Common myeloid progenitor, CD34-positive (primary cell): ENCODE results near the gene TMEM198.

ENCODE experiments used
- CTCF ChIA-PET: fragments of 350-600 bp; sonication (Branson Sonifier 250); formaldehyde crosslinking; loops from one replicate; lab custom pipeline; 2021; ENCODE audit warnings: antibody characterized with exemption; lab: Charles Lee
- POLR2A ChIA-PET: fragments of 350-600 bp; sonication (Branson Sonifier 250); formaldehyde crosslinking; loops from one replicate; lab custom pipeline; 2021; ENCODE audit warnings: antibody characterized with exemption; lab: Charles Lee
- DNase-seq, 3 donors: peaks; one replicate each; pipeline versions ENCODE4 v3.0.0 to v3.0.0-alpha.2; 2013
- H3K27ac ChIP-seq, 2 experiments: 1 replicate in 1 of 2; 2 replicates in 1 of 2; pipeline ENCODE4 v1.7.0; 2013; ENCODE audit warnings: inconsistent platforms in 2 of 2, low read length in 2 of 2, mild to moderate bottlenecking in 2 of 2, low read depth in 1 of 2, moderate library complexity in 1 of 2; ENCODE audit not compliant: severe bottlenecking in 2 of 2, insufficient read depth in 1 of 2, poor library complexity in 1 of 2
- H3K27me3 ChIP-seq, 5 experiments: replicated peaks in 2 of 5; 1 replicate in 3 of 5; 2 replicates in 2 of 5; pipeline versions ENCODE4 v1.6.1 to v1.7.0; 2013; ENCODE audit warnings: low read length in 4 of 5, mild to moderate bottlenecking in 2 of 5, moderate library complexity in 2 of 5, inconsistent platforms in 1 of 5; ENCODE audit not compliant: insufficient read depth in 5 of 5, control insufficient read depth in 4 of 5
- H3K36me3 ChIP-seq, 4 experiments: 1 replicate in 2 of 4; 2 replicates in 2 of 4; pipeline versions ENCODE4 v1.6.1 to v1.7.0; 2013; ENCODE audit warnings: low read length in 3 of 4, control low read depth in 1 of 4, mild to moderate bottlenecking in 1 of 4; ENCODE audit not compliant: control insufficient read depth in 4 of 4, insufficient read depth in 4 of 4
- H3K4me1 ChIP-seq, 4 experiments: 1 replicate in 3 of 4; 2 replicates in 1 of 4; pipeline versions ENCODE4 v1.6.1 to v1.7.1; 2013; ENCODE audit warnings: low read length in 3 of 4, mild to moderate bottlenecking in 3 of 4, control low read depth in 1 of 4, inconsistent platforms in 1 of 4, moderate library complexity in 1 of 4; ENCODE audit not compliant: control insufficient read depth in 4 of 4, insufficient read depth in 4 of 4; ENCODE audit errors: control extremely low read depth in 1 of 4
- H3K4me3 ChIP-seq, 7 experiments: 1 replicate in 4 of 7; 2 replicates in 3 of 7; pipeline versions ENCODE4 v1.5.1 to v1.7.0; 2013; ENCODE audit warnings: mild to moderate bottlenecking in 7 of 7, low read length in 6 of 7, moderate library complexity in 6 of 7, inconsistent platforms in 2 of 7, low read depth in 2 of 7, control low read depth in 1 of 7; ENCODE audit not compliant: insufficient read depth in 4 of 7, control insufficient read depth in 1 of 7; ENCODE audit errors: extremely low read depth in 1 of 7
- H3K9me3 ChIP-seq, 5 experiments: 1 replicate in 4 of 5; 2 replicates in 1 of 5; pipeline versions ENCODE4 v1.6.1 to v1.7.1; 2013; ENCODE audit warnings: low read length in 4 of 5, mild to moderate bottlenecking in 2 of 5, inconsistent platforms in 1 of 5, low read depth in 1 of 5, moderate library complexity in 1 of 5; ENCODE audit not compliant: control insufficient read depth in 4 of 5, insufficient read depth in 2 of 5; ENCODE audit errors: control extremely low read depth in 1 of 5
- WGBS: methylation state at CpG from one replicate; pipeline ENCODE4 v1.1.5; 2013; ENCODE audit not compliant: insufficient coverage; 5-methylcytosine and 5-hydroxymethylcytosine counted together

The TMEM198 gene

GRCh38 chr2:219513787-219514186 is 30.0 kb upstream of the TMEM198 start:
- peak overlapping the region in 4 of 7 experiments; percentile 15 to 42 (median 34) for H3K4me3 ChIP-seq
- H3K27ac ChIP-seq = no peak overlapping the region
- no peaks in the 10 kb centered on the region for H3K36me3 ChIP-seq
- H3K27me3 ChIP-seq = peaks cover 0 to 86% (median 30%) of the 10 kb centered on the region in 5 experiments
- CTCF ChIA-PET = interaction anchor here (2.6 to 60.5 kb wide), 3 partner anchors 11 to 111 kb away, joined by 7 to 1724 read pairs (median 1724); partner anchors contain the start of genes ASIC4, CHPF, GMPPA and TMEM198
- H3K4me1 ChIP-seq = peaks cover 0 to 57% (median 46%) of the 10 kb centered on the region in 4 experiments
- no peaks in the 10 kb centered on the region for H3K9me3 ChIP-seq
- 0% methylated on average over 3 of the region's 4 CpGs for WGBS
- peak in 2 of 3 donors; percentile 28 to 40 for DNase-seq
- POLR2A ChIA-PET = no interaction called here

- Histone ChIP-seq H3K27ac (no peak within 1 kb of the TSS), H3K9me3 (no peaks in the 10 kb centered on the region), H3K36me3 (no peaks in the 10 kb centered on the region), H3K27me3 (peaks cover 0 to 88% (median 30%) of the 10 kb centered on the region in 5 experiments), H3K4me3 (peak within 1 kb of the TSS in 5 of 7 experiments; percentile 5 to 46 (median 36)), H3K4me1 (peaks cover 0 to 53% (median 41%) of the 10 kb centered on the region in 4 experiments)
- WGBS = 8% methylated on average over 16 of the region's 31 CpGs
- DNase-seq = peak; percentile 81 to 96 (median 90)
- POLR2A ChIA-PET = interaction anchor here (0.5 kb wide), 1 partner anchor 9 kb away, joined by 4 read pairs; no protein-coding TSS in a partner anchor
- CTCF ChIA-PET = interaction anchor here (2.6 to 60.5 kb wide), 3 partner anchors 10 to 111 kb away, joined by 7 to 1724 read pairs (median 1724); partner anchors contain the start of genes ASIC4, CHPF, GMPPA and TMEM198
Observed at GRCh38 chr2:219514196-219514761, 29.5 kb upstream of the TMEM198 start, which contains the start of gene ASIC4. TSS of gene ASIC4 (plus strand) at chr2:219514482. CDS start at chr2:219514725, 243 bp downstream.

GRCh38 chr2:219514836-219515235 is 29.0 kb upstream of the TMEM198 start:
- Histone ChIP-seq H3K27ac (no peak overlapping the region), H3K27me3 (peaks cover 0 to 90% (median 30%) of the 10 kb centered on the region in 5 experiments), H3K4me1 (peaks cover 0 to 47% (median 36%) of the 10 kb centered on the region in 4 experiments), H3K36me3 (no peaks in the 10 kb centered on the region), H3K9me3 (no peaks in the 10 kb centered on the region), H3K4me3 (peak overlapping the region in 1 of 7 experiments; percentile 46)
- CTCF ChIA-PET = interaction anchor here (1.1 to 60.5 kb wide), 4 partner anchors 10 to 112 kb away, joined by 3 to 1724 read pairs (median 866); partner anchors contain the start of genes ASIC4, CHPF, GMPPA and TMEM198
- POLR2A ChIA-PET = interaction anchor here (0.5 kb wide), 1 partner anchor 9 kb away, joined by 4 read pairs; no protein-coding TSS in a partner anchor
- WGBS = 95% methylated on average over 21 of the region's 21 CpGs
- no peak for DNase-seq

GRCh38 chr2:219515874-219516629 is 27.8 kb upstream of the TMEM198 start:
- no peak overlapping the region for H3K27ac ChIP-seq
- 80% methylated on average over 15 of the region's 17 CpGs for WGBS
- H3K27me3 ChIP-seq = peaks cover 0 to 89% (median 26%) of the 10 kb centered on the region in 5 experiments
- CTCF ChIA-PET = interaction anchor here (1.1 to 60.5 kb wide), 3 partner anchors 8 to 44 kb away, joined by 3 to 1724 read pairs (median 1724); partner anchors contain the start of genes ASIC4, CHPF, GMPPA and TMEM198
- no peaks in the 10 kb centered on the region for H3K36me3 ChIP-seq
- POLR2A ChIA-PET = no interaction called here
- H3K9me3 ChIP-seq = no peaks in the 10 kb centered on the region
- peaks cover 0 to 42% (median 28%) of the 10 kb centered on the region in 4 experiments for H3K4me1 ChIP-seq
- H3K4me3 ChIP-seq = no peak overlapping the region
- DNase-seq = no peak

- Histone ChIP-seq H3K4me1 (peaks cover 0 to 48% (median 33%) of the 10 kb centered on the region in 4 experiments), H3K4me3 (no peak overlapping the region), H3K27me3 (peaks cover 0 to 90% (median 26%) of the 10 kb centered on the region in 5 experiments), H3K9me3 (no peaks in the 10 kb centered on the region), H3K36me3 (no peaks in the 10 kb centered on the region), H3K27ac (no peak overlapping the region)
- 33% methylated on average over 3 of the region's 7 CpGs for WGBS
- DNase-seq = no peak
- POLR2A ChIA-PET = no interaction called here
- CTCF ChIA-PET = interaction anchor here (1.0 to 60.5 kb wide), 3 partner anchors 8 to 63 kb away, joined by 3 to 1724 read pairs (median 1724); partner anchors contain the start of genes ASIC4, CHPF, GMPPA and TMEM198
Observed at GRCh38 chr2:219516888-219517287, 26.9 kb upstream of the TMEM198 start.

GRCh38 chr2:219517954-219518778 is 25.7 kb upstream of the TMEM198 start:
- Histone ChIP-seq H3K27me3 (peaks cover 0 to 89% (median 27%) of the 10 kb centered on the region in 5 experiments), H3K36me3 (no peaks in the 10 kb centered on the region), H3K4me1 (peaks cover 0 to 48% (median 31%) of the 10 kb centered on the region in 4 experiments), H3K9me3 (no peaks in the 10 kb centered on the region), H3K27ac (no peak overlapping the region), H3K4me3 (no peak overlapping the region)
- POLR2A ChIA-PET = no interaction called here
- DNase-seq = no peak
- WGBS = 71% methylated on average over 7 of the region's 10 CpGs
- CTCF ChIA-PET = interaction anchor here (1.0 to 60.5 kb wide), 5 partner anchors 6 to 154 kb away, joined by 3 to 1724 read pairs (median 8); partner anchors contain the start of genes ASIC4, CHPF, GMPPA and TMEM198
